Neural cell (in vitro differentiated cells): ENCODE data around the gene NECTIN1. TPM values are rescaled to one million over a fixed set of nuclear protein-coding genes. Genes with fewer than 3 reads are reported as not detected.

Experiments used
- H2AFZ ChIP-seq: fragments of 200-600, 300-800 bp; sonication (generic), shearing (Covaris generic); 2 replicates; pipeline ENCODE4 v1.6.0; 2014; ENCODE audit warnings: low read depth, mild to moderate bottlenecking, antibody characterized with exemption, low read length, moderate library complexity
- H3F3A ChIP-seq: fragments of 200-600 bp; shearing (Covaris generic); 2 replicates; pipeline ENCODE4 v1.6.1; 2016; ENCODE audit warnings: mild to moderate bottlenecking, moderate library complexity, mixed read lengths, antibody characterized with exemption, low read length; ENCODE audit not compliant: insufficient read depth, poor library complexity, severe bottlenecking
- H3K27ac ChIP-seq: fragments of 200-600, 300-800 bp; sonication (generic), shearing (Covaris generic); 2 replicates; pipeline ENCODE4 v1.5.1; 2014; ENCODE audit warnings: mild to moderate bottlenecking, low read length, moderate library complexity
- H3K27me3 ChIP-seq: fragments of 300-800, 200-600 bp; sonication (generic), shearing (Covaris generic); 2 replicates; pipeline ENCODE4 v1.6.0; 2014; ENCODE audit warnings: mild to moderate bottlenecking, low read depth, low read length, moderate library complexity; ENCODE audit not compliant: insufficient read depth
- H3K36me3 ChIP-seq: fragments of 300-800, 200-600 bp; sonication (generic), shearing (Covaris generic); 2 replicates; pipeline ENCODE4 v1.5.1; 2014; ENCODE audit warnings: mild to moderate bottlenecking, antibody characterized with exemption, low read length, moderate library complexity; ENCODE audit not compliant: insufficient read depth
- H3K4me2 ChIP-seq: fragments of 300-800, 200-600 bp; sonication (generic), shearing (Covaris generic); 2 replicates; pipeline ENCODE4 v1.6.0; 2014; ENCODE audit warnings: mild to moderate bottlenecking, low read length
- H3K4me3 ChIP-seq: fragments of 300-800, 200-600 bp; sonication (generic), shearing (Covaris generic); 2 replicates; pipeline ENCODE4 v1.5.1; 2014; ENCODE audit warnings: mild to moderate bottlenecking, low read length, moderate library complexity
- H3K79me2 ChIP-seq: fragments of 200-600 bp; shearing (Covaris generic); replicated peaks from 2 replicates; pipeline ENCODE4 v1.6.0; 2014; ENCODE audit warnings: mild to moderate bottlenecking, low read length, moderate library complexity; ENCODE audit not compliant: insufficient read depth
- H3K9ac ChIP-seq: fragments of 300-800, 200-600 bp; sonication (generic), shearing (Covaris generic); 2 replicates; pipeline ENCODE4 v1.6.1; 2016; ENCODE audit warnings: mild to moderate bottlenecking, low read length, mixed read lengths
- H3K9me2 ChIP-seq: fragments of 200-600 bp; shearing (Covaris generic); 2 replicates; pipeline ENCODE4 v1.6.1; 2016; ENCODE audit warnings: mild to moderate bottlenecking, low read length, mixed read lengths; ENCODE audit not compliant: insufficient read depth
- H3K9me3 ChIP-seq: fragments of 200-600, 300-800 bp; sonication (generic), shearing (Covaris generic); 2 replicates; pipeline ENCODE4 v1.6.1; 2016; ENCODE audit warnings: mild to moderate bottlenecking, mixed run types, low read length, moderate library complexity, mixed read lengths
- H4K20me1 ChIP-seq: fragments of 200-600 bp; shearing (Covaris generic); 2 replicates; pipeline ENCODE4 v1.6.1; 2016; ENCODE audit warnings: mild to moderate bottlenecking, mixed run types; ENCODE audit not compliant: insufficient read depth
- EP300 ChIP-seq: fragments of 450-650 bp; conservative IDR thresholded peaks from 2 replicates; pipeline ENCODE4 v1.6.1; 2014; ENCODE audit warnings: antibody characterized with exemption, mild to moderate bottlenecking, moderate library complexity; ENCODE audit not compliant: poor library complexity, severe bottlenecking
- EZH2 ChIP-seq: fragments of 200-600, 300-800 bp; shearing (Covaris generic), sonication (generic); IDR thresholded peaks from 2 replicates; pipeline ENCODE4 v1.6.1; 2014; ENCODE audit warnings: antibody characterized with exemption, low read length, borderline replicate concordance, mild to moderate bottlenecking; ENCODE audit not compliant: insufficient read depth, poor library complexity, severe bottlenecking
- MXI1 ChIP-seq: fragments of 450-650 bp; conservative IDR thresholded peaks from 2 replicates; pipeline ENCODE4 v1.6.1; 2014; ENCODE audit warnings: antibody characterized with exemption, mild to moderate bottlenecking; ENCODE audit not compliant: poor library complexity, severe bottlenecking
- POLR2AphosphoS5 ChIP-seq: IDR thresholded peaks from 2 replicates; pipeline ENCODE4 v1.6.1; 2012
- RAD21 ChIP-seq: fragments of 450-650 bp; conservative IDR thresholded peaks from 2 replicates; pipeline ENCODE4 v1.6.1; 2014; ENCODE audit warnings: antibody characterized with exemption, mild to moderate bottlenecking, moderate library complexity
- SMC3 ChIP-seq: fragments of 450-650 bp; conservative IDR thresholded peaks from 2 replicates; pipeline ENCODE4 v1.6.1; 2014; ENCODE audit warnings: antibody characterized with exemption, mild to moderate bottlenecking, moderate library complexity; ENCODE audit not compliant: poor library complexity
- TAF1 ChIP-seq: IDR thresholded peaks from 2 replicates; pipeline ENCODE4 v1.6.1; 2012; ENCODE audit warnings: low read depth
- polyA plus RNA-seq: library from polyadenylated mRNA; depleted of rRNA; stranded (reverse); fragments of >200 nt; gene quantifications from 2 replicates; pipeline ENCODE4 v1.2.3, GENCODE V29; 2014
- TF ChIP-seq, protein P1 (sequence below): IDR thresholded peaks from 2 replicates; pipeline ENCODE4 v1.6.1; 2012; ENCODE audit warnings: borderline replicate concordance
- TF ChIP-seq, protein P2 (sequence below): fragments of 450-650 bp; IDR thresholded peaks from 2 replicates; pipeline ENCODE4 v1.5.1; 2014; ENCODE audit warnings: antibody characterized with exemption, mild to moderate bottlenecking, moderate library complexity; ENCODE audit not compliant: poor library complexity, severe bottlenecking

The NECTIN1 gene
- polyA plus RNA-seq, 1 donor from 2014 or later, result 5.6 TPM

DNA sequence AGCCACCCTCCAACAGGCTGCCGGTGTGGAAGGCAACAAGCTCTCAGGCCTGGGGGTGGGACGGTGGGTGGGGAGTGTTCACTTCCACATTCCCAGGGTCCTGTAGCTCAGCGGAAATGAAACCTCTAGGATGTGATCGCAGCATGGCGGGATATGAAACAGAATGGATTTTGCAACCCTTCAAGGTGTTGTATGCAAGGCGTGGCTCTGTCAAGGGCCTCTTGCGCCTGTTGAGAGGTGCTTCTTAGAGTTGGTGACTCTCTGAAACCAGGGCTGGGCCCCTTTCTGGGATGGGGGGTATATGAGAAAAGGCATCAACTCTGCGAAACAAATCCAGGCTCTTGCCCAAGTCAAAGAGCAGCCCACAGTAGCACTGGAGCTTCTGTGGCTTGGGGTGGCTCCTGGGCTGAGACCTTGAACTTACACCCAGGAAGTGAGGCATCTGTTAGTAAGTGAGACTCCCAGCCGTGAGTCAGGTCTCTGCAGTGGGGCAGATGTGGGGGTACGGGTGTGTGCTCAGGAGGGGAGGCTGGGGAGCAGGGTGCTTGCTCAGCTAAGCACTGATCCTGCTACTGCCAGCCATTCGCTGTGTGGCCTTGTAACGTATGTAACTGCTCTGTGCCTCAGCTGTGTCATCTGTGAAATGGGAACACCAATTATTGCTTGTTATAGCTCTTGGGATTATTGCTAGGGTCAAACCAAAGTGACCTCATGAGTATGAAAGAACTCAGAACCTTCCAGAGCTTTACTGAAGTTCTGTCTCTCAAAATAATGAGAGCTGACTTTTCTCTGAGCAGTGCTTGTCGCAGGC lies 28.3 kb downstream of the NECTIN1 start:
- Histone ChIP-seq H3K79me2 (peaks cover 13% of the 10 kb centered on the region), H3K9ac (no peak overlapping the region), H3K27ac (no peak overlapping the region), H2AFZ (no peak overlapping the region), H3K4me2 (no peak overlapping the region), H4K20me1 (no peaks in the 10 kb centered on the region), H3K9me2 (no peaks in the 10 kb centered on the region), H3K4me3 (no peak overlapping the region), H3K36me3 (no peaks in the 10 kb centered on the region), H3K27me3 (no peaks in the 10 kb centered on the region), H3K9me3 (no peaks in the 10 kb centered on the region), H3F3A (no peaks in the 10 kb centered on the region)
- TF ChIP-seq SMC3, result no peak
- TF ChIP-seq, protein P1, sequence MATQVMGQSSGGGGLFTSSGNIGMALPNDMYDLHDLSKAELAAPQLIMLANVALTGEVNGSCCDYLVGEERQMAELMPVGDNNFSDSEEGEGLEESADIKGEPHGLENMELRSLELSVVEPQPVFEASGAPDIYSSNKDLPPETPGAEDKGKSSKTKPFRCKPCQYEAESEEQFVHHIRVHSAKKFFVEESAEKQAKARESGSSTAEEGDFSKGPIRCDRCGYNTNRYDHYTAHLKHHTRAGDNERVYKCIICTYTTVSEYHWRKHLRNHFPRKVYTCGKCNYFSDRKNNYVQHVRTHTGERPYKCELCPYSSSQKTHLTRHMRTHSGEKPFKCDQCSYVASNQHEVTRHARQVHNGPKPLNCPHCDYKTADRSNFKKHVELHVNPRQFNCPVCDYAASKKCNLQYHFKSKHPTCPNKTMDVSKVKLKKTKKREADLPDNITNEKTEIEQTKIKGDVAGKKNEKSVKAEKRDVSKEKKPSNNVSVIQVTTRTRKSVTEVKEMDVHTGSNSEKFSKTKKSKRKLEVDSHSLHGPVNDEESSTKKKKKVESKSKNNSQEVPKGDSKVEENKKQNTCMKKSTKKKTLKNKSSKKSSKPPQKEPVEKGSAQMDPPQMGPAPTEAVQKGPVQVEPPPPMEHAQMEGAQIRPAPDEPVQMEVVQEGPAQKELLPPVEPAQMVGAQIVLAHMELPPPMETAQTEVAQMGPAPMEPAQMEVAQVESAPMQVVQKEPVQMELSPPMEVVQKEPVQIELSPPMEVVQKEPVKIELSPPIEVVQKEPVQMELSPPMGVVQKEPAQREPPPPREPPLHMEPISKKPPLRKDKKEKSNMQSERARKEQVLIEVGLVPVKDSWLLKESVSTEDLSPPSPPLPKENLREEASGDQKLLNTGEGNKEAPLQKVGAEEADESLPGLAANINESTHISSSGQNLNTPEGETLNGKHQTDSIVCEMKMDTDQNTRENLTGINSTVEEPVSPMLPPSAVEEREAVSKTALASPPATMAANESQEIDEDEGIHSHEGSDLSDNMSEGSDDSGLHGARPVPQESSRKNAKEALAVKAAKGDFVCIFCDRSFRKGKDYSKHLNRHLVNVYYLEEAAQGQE, result no peak
- TF ChIP-seq, protein P2, sequence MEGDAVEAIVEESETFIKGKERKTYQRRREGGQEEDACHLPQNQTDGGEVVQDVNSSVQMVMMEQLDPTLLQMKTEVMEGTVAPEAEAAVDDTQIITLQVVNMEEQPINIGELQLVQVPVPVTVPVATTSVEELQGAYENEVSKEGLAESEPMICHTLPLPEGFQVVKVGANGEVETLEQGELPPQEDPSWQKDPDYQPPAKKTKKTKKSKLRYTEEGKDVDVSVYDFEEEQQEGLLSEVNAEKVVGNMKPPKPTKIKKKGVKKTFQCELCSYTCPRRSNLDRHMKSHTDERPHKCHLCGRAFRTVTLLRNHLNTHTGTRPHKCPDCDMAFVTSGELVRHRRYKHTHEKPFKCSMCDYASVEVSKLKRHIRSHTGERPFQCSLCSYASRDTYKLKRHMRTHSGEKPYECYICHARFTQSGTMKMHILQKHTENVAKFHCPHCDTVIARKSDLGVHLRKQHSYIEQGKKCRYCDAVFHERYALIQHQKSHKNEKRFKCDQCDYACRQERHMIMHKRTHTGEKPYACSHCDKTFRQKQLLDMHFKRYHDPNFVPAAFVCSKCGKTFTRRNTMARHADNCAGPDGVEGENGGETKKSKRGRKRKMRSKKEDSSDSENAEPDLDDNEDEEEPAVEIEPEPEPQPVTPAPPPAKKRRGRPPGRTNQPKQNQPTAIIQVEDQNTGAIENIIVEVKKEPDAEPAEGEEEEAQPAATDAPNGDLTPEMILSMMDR, result no peak
- no peak for TF ChIP-seq RAD21
- TF ChIP-seq POLR2AphosphoS5, result no peak
- no peak for TF ChIP-seq EP300
- no peak for TF ChIP-seq TAF1
- TF ChIP-seq EZH2, result no peak
- no peak for TF ChIP-seq MXI1

DNA sequence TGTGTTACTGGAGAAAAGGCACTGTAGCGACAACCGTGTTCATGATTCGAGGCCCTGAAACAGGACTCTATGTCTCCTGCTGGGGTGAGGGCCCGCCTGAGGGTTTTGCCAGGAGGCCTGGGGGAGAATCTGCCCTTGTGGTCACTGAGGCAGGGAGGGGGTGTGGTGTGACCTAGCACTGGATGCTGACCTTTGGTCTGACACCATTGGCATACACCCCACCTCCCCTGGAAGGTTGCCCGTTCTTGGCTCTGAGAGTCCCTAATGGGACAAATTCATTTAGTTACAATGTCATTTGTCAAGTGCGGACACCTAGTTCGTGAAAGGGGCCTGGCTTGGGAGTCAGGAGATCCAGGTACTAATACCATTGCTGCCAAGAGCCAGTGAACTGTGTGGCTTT lies 29.0 kb downstream of the NECTIN1 start:
- Histone ChIP-seq H3K9ac (no peak overlapping the region), H3K9me2 (no peaks in the 10 kb centered on the region), H3K36me3 (no peaks in the 10 kb centered on the region), H3K4me3 (no peak overlapping the region), H3K27me3 (no peaks in the 10 kb centered on the region), H2AFZ (no peak overlapping the region), H3K9me3 (no peaks in the 10 kb centered on the region), H3K4me2 (no peak overlapping the region), H3K27ac (no peak overlapping the region), H3F3A (no peaks in the 10 kb centered on the region), H3K79me2 (peaks cover 11% of the 10 kb centered on the region), H4K20me1 (no peaks in the 10 kb centered on the region)
- TF ChIP-seq RAD21, result no peak
- no peak for TF ChIP-seq EP300
- TF ChIP-seq, protein P1, result no peak
- TF ChIP-seq EZH2, result no peak
- TF ChIP-seq POLR2AphosphoS5, result no peak
- TF ChIP-seq TAF1, result no peak
